EL (cell line): ENCODE measurements around the gene ARHGAP11A.
A peak's percentile ranks its signal among the peaks of the same experiment; 100 is the strongest.

Experiments used
- DNase-seq: peaks from one replicate; pipeline ENCODE4 v3.0.0-alpha.2; 2016

The ARHGAP11A gene

DNA sequence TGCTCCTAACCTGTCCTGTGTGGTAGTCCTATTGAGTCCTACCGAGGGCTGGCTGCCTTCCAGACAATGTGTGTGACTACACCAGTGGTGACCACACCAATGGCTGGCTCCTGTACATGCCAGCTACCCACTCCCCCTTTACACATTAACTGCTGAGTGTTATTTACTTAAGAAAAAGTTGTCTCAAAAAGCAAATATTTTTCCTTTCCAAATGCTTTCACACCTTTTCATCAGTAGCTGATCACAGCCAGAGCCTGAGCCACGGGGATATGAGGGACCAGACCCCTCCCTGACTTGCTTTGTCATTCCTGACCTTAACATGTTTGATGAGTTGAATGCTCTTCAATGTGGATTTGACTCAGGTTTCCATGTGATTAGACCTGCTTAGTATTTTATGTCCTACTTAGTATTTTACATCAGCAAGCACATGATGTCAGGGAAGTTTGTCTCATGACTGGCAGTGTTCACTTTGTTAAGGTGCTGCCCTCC is 72.9 kb downstream of the ARHGAP11A start:
- DNase-seq: peak; percentile 64
